GM12874 (cell line): ENCODE data around the gene LEMD2.

ENCODE experiments used
- TF ChIP-seq, protein P1 (sequence below): IDR thresholded peaks from 2 replicates; pipeline ENCODE4 v1.5.1; 2011; ENCODE audit warnings: low read depth, mild to moderate bottlenecking, control low read depth, low read length, moderate library complexity; ENCODE audit not compliant: insufficient read depth

Gene LEMD2

DNA sequence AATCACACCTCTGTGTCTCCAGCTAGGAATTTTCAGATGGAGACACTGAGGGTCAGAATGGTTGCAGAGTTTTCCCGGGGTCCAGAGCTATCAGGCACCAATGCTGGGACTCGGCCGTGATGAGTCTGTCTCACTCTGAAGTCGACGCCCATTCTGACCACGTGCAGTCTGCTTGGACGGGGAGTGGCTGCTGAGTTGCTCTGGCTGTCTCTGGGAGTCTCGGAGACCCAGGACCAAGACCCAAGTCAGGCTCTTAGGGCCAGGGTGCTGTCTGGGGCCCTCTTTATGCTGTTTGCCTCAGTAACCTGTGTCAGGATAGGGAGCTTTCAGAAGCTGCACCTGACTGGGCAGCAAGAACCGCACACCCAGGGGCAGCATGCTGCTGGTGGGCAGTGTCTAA is 46.8 kb downstream of the LEMD2 start:
- TF ChIP-seq, protein P1, sequence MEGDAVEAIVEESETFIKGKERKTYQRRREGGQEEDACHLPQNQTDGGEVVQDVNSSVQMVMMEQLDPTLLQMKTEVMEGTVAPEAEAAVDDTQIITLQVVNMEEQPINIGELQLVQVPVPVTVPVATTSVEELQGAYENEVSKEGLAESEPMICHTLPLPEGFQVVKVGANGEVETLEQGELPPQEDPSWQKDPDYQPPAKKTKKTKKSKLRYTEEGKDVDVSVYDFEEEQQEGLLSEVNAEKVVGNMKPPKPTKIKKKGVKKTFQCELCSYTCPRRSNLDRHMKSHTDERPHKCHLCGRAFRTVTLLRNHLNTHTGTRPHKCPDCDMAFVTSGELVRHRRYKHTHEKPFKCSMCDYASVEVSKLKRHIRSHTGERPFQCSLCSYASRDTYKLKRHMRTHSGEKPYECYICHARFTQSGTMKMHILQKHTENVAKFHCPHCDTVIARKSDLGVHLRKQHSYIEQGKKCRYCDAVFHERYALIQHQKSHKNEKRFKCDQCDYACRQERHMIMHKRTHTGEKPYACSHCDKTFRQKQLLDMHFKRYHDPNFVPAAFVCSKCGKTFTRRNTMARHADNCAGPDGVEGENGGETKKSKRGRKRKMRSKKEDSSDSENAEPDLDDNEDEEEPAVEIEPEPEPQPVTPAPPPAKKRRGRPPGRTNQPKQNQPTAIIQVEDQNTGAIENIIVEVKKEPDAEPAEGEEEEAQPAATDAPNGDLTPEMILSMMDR, result no peak

GRCh38 chr6:33740794-33741193 is 48.1 kb downstream of the LEMD2 start:
- TF ChIP-seq, protein P1, result no peak

DNA sequence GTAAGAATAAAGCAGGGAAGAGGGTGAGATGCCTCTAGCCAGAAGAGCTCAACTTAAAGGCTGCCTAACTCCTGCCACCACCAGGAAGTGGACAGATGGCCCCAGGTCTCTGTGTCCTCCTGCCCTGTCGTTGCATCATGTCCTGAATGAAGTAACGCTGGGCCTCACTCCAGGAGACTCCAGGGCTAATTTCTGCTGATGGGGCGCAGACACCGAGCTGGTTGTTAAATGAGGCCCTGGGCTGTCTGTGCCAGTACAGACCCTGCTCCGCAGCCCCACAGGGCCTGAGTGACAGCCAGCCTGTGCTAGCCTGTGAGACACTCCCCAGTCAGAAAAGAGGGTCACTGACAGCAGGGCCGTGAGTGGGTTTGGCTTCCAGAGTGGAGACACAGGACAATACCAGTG is 48.7 kb downstream of the LEMD2 start:
- TF ChIP-seq, protein P1, result no peak

DNA sequence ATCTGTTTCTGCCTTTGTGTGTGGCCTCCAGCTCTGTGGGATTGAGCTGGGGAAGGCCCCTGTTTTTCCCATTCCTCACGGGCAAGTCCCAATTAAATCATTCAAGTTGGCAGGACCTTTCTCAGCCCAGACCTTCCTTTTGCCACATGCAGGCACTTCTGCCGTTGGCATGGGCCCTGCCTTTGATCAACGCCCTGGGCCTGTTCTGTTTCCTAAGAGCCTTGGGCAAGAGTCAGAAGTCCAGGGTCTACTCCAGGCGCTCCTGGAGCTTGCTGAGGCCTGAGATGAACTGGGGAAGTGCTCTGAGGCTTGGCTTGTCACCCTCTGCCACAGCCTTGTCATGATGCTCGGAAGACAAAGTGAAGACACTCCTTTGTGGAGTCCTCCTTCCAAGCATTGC is 49.4 kb downstream of the LEMD2 start:
- TF ChIP-seq, protein P1, result no peak

DNA sequence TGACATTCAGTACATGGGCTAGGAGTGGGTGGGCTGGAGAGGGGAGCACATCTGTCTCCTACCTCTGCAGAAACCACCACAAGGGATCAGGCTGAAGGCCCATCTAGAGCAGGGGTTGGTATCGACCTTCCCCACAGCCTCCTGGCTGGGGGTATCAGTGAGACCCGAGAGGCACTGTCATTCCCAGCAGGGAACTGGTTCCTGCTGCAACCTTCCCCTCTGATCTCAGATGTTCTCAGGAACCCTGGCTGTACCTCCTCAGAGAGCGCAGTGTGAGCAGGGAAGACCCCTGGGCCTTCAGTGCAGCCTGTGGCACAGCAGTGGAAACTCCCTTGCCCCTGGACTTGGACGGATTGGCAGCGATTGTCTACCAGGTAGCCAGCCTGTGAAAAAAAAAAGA is 50.1 kb downstream of the LEMD2 start:
- TF ChIP-seq, protein P1, result no peak

GRCh38 chr6:33738153-33738552 is 50.8 kb downstream of the LEMD2 start:
- TF ChIP-seq, protein P1, result no peak

DNA sequence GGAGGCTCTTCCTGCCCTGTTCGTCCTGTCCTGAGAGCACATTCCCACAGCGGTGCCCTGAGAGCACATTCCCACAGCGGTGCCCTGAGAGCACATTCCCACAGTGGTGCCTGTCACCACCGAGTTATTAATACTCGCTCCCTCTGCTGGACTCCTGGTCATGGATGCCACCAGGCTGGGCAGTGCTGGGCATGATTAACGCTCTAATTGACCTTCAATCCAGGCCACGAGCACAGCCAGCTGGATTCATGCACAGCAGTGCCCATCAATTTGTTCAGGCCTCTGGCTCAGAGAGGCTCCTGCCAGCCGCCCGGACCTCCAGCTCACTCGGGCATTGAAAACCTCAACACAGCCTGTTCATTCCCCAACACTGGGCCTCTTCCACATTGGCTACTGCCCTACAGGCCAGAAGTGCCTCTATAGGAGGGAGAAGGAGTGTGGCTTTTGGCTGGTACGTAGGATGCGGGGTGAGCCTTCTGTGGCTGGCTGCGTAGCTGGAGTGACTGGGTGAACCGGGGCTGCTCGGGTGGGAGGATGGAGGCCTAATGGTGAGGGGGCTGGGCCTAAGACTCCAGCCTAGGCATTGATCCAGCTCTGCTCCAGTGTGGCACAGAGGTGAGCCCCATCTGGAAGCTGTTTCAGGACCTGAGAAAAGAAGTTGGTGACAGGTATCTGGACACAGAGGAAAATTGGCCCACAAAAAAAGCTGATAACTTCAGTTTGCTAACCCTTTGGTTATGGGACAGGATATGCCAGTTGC is 51.5 kb downstream of the LEMD2 start:
- TF ChIP-seq, protein P1, result no peak
